Ovary (tissue), 3 donors: Measurements from ENCODE around the gene ADGRV1.

Source experiments
- EP300 ChIP-seq: sonication (generic); formaldehyde crosslinking; IDR thresholded peaks from one replicate; pipeline ENCODE4 v1.6.1; 2017; ENCODE audit warnings: antibody characterized with exemption
- POLR2A ChIP-seq: fragments of 450-650 bp; IDR thresholded peaks from one replicate; pipeline ENCODE4 v1.6.1; 2017; ENCODE audit warnings: antibody characterized with exemption, mild to moderate bottlenecking, moderate library complexity
- TF ChIP-seq, protein P1 (sequence below), 3 donors: fragments of 450-650 bp in 2 of 3; fragments of 200-600 bp in 1 of 3; IDR thresholded peaks; one replicate each; pipeline versions ENCODE4 v1.5.1 to v1.8.0; 2016 to 2022; ENCODE audit warnings: antibody characterized with exemption in 3 of 3, mild to moderate bottlenecking in 1 of 3
- donor health status: DM: no; HTN: no; CAD: no.

DNA sequence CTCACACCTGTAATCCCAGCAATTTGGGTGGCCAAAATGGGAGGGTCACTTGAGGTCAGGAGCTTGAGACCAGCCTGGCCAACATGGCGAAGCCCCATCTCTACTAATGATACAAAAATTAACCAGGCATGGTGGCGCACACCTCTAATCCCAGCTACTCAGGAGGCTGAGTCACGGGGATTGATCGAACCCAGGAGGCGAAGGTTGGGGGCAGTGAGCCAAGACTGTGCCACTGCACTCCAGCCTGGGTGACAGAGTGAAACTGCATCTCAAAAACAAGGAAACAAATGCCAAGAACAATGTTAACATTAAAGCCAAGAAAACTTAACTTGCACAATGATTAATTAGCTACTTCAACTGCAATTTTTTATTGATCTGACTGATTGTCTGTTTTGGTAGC is 621.9 kb downstream of the ADGRV1 start:
- TF ChIP-seq, protein P1, sequence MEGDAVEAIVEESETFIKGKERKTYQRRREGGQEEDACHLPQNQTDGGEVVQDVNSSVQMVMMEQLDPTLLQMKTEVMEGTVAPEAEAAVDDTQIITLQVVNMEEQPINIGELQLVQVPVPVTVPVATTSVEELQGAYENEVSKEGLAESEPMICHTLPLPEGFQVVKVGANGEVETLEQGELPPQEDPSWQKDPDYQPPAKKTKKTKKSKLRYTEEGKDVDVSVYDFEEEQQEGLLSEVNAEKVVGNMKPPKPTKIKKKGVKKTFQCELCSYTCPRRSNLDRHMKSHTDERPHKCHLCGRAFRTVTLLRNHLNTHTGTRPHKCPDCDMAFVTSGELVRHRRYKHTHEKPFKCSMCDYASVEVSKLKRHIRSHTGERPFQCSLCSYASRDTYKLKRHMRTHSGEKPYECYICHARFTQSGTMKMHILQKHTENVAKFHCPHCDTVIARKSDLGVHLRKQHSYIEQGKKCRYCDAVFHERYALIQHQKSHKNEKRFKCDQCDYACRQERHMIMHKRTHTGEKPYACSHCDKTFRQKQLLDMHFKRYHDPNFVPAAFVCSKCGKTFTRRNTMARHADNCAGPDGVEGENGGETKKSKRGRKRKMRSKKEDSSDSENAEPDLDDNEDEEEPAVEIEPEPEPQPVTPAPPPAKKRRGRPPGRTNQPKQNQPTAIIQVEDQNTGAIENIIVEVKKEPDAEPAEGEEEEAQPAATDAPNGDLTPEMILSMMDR (IDR thresholded peaks at IDR 0.05) = no peak
- TF ChIP-seq EP300 = no peak
- TF ChIP-seq POLR2A = no peak
